Heart left ventricle (tissue), 13 donors: ENCODE measurements around the gene TTF2.

Source experiments
- CTCF ChIP-seq, 12 donors: fragments of 200-600 bp; sonication (generic) in 4 of 12; IDR thresholded peaks; one replicate each; pipeline versions ENCODE4 v1.5.0 to v1.8.0; 2018 to 2022; ENCODE audit warnings: antibody characterized with exemption in 12 of 12, mild to moderate bottlenecking in 5 of 12
- POLR2A ChIP-seq, 2 donors: fragments of 450-650 bp; IDR thresholded peaks; one replicate each; pipeline ENCODE4 v1.6.1; 2017; ENCODE audit warnings: antibody characterized with exemption in 2 of 2, mild to moderate bottlenecking in 2 of 2, moderate library complexity in 2 of 2
- donor health status: ischemic (EF 13 %, LVEDD 7.1; RV severe dilation, severe dysfunction).
- donor health status: DM: no; HTN: yes; CAD: no.
- donor health status: DM: no; HTN: no; CAD: no.
- donor health status: ischemic (EF 25% LVEDD 6.9; RV normal size, moderate dysfunction).
- donor health status: ischemic (EF 25% LVEDD 5.7; RV mildly dilated, moderate dysfunction).
- donor health status: ischemic (EF 35%, LVEDD 5.7; RV mildly dilated, moderate dysfunction).
- donor health status: nonischemic (EF 11% LVEDD 7.7; RV severe dilation, severe dysfunction).
- donor health status: DM: yes; HTN: yes; CAD: no.
- donor health status: PGD.
- donor health status: ischemic (EF 29% LVEDD 5.4; RV normal size, mild dysfunction).
- donor health status: nonischemic (EF 23%, LVEDD 6.1; RV moderate dilation, normal function).

DNA sequence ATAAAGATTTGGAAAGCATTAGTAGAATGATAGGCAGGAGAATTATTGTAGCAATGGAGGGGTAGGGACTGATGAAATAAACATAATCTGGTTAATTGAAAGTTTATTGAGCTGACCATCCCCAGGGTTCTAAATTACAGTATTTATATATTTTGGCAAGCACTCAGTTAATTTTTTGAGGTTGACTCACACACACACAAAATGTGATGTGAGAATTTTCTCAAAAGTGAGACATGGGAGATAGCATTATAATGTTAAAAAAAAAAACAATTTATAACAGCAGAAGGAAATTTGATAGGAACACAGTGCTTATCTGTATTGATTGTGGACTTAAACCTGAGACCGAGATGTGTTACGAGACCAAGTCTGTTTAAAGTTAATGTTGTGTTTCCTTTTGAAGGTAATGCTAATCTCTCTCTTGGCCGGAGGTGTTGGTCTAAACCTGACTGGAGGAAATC lies 36.9 kb downstream of the TTF2 start:
- TF ChIP-seq CTCF (IDR thresholded peaks at IDR 0.05) (no peak), POLR2A (IDR thresholded peaks at IDR 0.05) (no peak)
